ENCODE data around the gene KCNN3.

DNA sequence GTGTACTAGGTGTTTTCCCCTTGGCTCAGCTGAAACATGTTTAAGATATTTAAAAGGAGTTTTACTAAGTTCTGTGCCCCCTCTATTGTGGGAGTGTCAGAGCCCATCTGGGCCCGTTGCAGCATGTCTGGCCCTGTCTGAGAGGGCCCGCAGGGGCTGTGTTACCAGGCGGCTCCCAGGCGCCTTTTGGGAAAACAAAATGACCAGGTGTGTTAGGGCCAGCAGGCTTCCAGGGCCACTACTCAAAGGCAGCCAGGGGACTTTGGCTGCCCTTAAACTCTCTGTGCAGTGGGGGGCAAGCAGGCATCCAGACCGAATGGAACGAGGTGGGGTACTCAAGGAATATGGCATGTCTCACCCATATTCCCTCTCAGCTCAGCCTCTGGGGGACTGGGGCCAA lies 111.7 kb downstream of the KCNN3 start:
- TF ChIP-seq POLR2A (IDR thresholded peaks at IDR 0.05): no peak
- TF ChIP-seq, protein P1, sequence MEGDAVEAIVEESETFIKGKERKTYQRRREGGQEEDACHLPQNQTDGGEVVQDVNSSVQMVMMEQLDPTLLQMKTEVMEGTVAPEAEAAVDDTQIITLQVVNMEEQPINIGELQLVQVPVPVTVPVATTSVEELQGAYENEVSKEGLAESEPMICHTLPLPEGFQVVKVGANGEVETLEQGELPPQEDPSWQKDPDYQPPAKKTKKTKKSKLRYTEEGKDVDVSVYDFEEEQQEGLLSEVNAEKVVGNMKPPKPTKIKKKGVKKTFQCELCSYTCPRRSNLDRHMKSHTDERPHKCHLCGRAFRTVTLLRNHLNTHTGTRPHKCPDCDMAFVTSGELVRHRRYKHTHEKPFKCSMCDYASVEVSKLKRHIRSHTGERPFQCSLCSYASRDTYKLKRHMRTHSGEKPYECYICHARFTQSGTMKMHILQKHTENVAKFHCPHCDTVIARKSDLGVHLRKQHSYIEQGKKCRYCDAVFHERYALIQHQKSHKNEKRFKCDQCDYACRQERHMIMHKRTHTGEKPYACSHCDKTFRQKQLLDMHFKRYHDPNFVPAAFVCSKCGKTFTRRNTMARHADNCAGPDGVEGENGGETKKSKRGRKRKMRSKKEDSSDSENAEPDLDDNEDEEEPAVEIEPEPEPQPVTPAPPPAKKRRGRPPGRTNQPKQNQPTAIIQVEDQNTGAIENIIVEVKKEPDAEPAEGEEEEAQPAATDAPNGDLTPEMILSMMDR (IDR thresholded peaks at IDR 0.05): no peak
